Urothelium cell line (cell line): ENCODE results near the gene CLEC4M.
"Not testable (repeated sequence)": the region's sequence is repeated elsewhere in the genome, so short reads cannot be mapped to it uniquely, and the experiment has no call there.

Experiments
- DNase-seq: peaks from one replicate; pipeline ENCODE4 v3.0.0; 2011; ENCODE audit warnings: low spot score, mixed read lengths
- FAIRE-seq: peaks from 2 replicates; lab custom pipeline; 2011; peaks lifted over from hg19 to GRCh38; lab: Jason Lieb, UNC

CLEC4M gene

DNA sequence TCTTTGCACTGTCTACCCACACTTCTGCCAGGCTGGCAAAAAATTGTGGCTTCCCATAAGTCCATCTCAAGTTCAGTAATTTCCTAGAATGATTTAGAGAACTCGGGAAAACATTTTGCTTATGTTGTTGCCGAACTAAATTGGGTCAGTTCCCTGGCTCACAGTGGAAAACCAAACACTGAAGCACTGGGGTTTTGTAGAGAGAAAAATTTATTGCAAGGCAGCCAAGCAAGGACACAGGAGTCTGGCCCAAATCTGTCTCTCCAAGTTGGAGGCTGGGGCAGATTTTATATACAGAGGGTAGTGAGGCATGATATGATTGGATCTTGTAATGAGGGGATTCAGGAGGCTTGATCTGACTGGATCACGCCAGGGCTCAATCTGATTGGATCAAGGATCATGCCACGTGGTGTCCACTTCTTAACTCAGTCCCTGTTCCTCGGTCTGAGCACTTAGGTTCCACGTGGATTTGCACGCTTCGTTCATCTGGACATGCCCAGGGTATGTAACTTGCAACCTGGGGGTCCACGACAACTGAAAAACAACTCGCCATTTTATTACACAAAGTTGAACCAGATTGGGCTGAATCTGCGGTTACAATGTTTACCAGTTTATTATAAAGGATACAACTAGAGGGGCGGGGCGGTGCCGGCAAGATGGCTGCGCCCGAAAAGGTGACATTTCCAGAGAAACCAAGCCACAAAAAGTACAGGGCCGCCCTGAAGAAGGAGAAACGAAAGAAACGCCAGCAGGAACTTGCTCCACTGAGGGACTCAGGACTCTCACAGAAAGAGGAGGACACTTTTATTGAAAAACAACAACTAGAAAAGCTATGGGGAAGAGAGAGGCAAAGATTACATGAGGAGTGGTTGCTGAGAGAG, 23.0 kb upstream of the CLEC4M start:
- no peak for FAIRE-seq
- DNase-seq = no peak

DNA sequence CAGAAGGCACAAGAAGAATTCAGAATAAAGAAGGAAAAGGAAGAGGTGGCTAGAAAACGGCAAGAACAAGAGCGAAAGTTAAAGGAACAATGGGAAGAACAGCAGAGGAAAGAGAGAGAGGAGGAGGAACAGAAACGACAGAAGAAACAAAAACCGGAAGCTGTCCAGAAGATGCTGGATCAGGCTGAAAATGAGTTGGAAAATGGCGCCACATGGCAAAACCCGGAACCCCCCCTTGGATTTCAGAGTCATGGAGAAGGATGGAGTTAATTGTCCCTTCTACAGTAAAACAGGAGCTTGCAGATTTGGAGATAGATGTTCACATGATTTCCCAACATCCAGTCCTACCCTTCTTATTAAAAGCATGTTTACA, 22.4 kb upstream of the CLEC4M start:
- no peak for DNase-seq
- no peak for FAIRE-seq

DNA sequence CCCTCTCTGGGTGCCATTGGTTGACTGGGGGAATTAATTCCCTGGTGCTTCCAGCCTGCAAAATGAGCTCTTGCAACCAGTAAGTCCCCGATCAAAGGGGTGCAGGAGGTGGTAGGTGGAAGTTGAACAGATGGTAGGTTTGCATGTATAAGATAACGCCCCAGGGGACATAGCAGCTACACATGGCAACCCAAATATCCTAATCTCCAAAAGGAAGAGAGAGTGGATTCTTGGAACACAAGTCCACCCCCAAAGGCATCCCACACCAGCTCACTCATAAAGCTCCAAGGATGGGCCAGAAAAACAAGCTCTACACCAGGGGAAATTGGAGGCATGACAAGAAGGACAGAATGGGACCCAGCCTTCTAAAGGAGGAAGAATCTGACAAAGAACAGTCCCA, 20.5 kb upstream of the CLEC4M start:
- no peak for DNase-seq
- FAIRE-seq = no peak

DNA sequence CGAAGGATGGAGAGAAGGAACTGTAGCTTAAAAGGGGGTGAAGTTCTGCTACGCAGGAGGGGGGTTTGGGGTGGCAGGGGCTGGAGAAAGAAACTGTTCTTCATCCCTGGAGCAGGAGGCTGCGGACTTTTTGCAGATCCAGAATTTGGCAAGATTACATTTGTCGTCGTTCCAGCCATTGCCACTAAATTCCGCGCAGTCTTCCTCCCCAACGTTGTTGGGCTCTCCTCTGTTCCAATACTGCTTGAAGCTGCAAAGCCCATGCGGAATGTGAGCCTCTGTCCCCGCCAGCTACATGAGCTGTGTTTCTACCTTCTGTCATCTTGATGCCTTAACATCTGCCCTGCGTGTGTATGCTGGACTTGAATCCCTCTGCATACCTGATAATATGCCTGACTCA, 20.1 kb upstream of the CLEC4M start:
- FAIRE-seq (no peak), DNase-seq (no peak)

DNA sequence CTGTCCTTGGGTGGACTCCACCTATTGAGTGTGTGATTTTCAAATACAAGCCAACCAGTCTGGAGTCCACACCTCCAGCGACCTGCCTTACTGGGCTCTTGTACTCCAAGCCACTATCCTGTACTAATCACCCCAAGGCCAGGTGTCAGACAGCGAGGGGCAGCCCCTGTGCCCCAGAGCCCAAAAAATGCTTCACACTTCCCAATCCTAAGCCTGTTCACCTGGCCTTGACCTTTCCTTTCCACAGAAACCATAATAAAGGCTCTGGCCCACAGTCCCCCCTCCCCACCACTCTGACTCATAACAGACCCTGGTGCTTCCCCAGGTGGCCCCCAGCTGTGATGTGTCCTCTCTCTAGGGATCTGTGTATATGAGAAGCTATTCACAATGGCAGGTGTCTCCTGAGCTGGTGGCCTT, 19.6 kb upstream of the CLEC4M start:
- FAIRE-seq = no peak
- no peak for DNase-seq

DNA sequence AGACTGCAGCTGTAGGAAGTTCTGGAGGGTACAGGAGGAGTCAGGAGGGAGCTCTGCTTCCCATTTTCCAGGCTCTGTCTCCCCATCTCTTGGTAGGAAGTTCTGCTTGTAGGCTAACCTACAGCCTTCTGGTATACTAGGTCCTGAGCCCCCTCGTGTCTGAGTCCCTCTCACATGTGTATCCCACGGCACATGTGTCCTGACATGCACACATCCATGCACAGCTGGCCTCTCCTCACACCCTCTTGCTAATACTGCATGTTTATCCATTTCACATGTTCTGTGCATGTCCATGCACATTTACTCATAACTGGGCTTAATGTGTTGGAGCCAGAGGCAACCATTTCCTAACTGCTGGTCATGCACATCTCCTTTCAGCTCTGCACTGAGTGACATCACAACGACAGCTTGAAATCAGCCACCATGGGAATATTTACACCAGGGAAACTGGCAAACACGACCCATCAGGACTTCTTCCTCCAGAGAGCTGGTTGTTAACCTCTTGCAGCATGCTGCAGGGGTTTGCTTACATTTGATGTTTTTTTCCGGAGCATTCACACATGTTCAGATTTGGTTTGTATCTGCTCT, 18.8 kb upstream of the CLEC4M start:
- no peak for DNase-seq
- no peak for FAIRE-seq

DNA sequence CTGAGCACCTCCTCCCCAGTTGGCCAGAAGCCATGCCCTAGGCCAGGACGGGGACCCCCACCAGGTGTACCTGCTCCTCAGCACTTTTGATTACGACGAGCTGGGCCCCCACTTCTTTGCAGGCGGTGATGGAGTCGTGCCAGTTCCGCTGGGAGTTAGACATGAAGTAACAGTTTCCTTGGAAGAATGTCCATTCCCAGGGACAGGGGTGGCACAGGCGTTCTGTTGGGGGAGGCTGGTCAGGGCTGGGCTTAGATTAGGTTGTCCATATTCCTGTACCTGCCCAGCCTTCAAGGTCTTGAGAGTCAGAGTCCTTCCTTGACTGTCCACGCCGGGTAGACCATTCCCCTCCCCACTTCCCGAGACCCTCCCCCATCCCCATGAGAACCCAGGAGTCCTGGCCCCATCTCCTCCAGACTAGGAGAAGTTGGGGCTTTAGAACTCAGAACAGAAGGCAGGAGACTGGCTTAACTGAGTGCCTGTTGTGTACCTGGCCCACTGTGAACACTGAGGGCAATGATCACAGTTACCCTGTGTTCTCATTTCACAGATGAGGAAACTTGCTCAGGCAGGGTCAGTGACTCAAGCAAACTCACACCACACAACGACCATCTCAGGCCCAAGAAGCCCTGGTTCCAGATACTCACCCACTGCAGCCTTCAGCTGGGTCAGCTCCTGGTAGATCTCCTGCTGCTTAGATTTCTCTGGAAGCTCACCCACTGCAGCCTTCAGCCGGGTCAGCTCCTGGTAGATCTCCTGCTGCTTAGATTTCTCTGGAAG, 18.0 kb upstream of the CLEC4M start:
- DNase-seq (no peak), FAIRE-seq (no peak)

DNA sequence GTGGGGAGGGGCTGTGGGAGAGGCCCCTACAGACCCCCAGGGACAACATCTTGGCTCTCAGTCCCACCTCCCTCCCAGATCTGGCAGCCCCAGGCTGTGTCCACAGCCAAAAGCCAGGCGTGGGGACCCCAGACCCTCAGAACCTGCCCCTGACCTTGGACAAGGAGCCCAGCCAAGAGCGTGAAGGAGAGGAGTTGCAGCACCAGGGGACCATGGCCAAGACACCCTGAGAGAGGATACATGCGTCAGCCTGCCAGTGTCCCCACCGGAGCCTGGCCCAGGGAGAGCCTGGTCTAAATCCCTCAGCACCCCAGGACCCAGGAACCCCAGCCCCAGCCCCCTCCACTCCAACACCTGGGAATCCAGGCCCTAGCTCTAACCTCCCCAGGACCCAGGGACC, 16.7 kb upstream of the CLEC4M start:
- DNase-seq, FAIRE-seq: not testable (repeated sequence)

DNA sequence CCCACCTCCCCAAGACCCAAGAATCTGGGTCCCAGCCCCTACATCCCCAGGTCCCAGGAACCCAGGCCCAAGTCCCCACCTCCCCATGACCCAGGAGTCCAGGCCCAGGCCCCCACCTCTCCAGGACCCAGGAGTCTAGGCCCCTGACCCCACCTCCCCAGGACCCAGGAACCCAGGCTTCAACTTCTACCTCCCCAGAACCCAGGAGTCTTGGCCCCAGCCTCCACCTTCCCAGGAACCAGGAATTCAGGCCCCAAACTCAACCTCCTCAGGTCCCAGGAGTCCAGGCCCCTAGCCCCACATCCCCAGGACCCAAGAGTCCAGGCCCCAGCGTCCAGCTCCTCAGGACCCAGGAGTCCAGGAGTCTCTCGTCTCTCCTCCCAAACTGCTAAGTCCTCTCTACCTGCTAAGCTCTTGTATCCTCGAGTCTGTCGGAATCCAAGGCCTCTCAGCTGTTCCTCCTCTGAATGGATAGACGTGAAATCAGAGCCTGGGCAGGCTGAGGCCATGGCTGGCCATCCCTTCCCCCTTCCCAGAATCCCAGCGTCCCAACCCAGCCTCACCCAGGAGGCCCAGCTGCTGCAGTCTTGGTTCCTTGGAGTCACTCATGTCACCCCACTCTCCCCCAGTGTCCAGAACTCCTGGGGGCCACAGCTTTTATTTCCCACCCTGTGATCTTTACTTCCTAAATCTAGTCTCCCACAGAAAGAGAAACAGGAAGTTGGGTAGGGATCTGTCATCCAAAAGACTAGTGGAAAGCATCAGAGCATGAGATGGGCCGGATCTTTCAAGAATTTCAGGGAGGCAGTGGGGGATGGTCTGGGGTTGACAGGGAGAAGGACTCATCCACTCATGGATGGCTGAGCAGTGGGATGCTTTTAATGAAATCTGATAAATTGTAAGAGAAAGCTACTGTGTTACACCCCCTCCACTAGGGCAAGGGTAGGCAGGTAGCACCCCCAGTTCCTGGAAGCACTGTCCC, 15.8 kb upstream of the CLEC4M start, which contains the start of gene CD209:
Gene CD209, minus strand, starts transcription at position 632 of the 982 bp plus-strand sequence. Its CDS starts 23 bp downstream, at position 609.
- DNase-seq = no peak
- FAIRE-seq = no peak

DNA sequence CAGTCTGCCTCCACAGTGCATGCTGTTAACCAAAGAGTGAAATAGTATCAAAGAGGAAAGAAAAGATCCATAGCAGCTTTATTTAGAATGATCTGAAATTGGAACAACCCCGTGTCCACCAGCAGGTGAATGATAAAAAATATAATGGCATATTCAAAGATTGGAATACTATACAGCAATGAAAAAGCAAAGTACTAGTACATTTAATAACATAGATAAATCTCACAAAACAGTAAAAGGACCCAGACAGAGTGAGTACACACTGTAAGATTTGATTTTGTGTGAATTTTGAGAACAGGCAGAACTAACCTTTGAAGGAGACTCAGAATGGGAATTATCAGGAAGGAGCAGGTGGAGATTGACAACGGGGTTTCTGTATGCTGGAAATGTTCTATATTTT, 14.9 kb upstream of the CLEC4M start:
- DNase-seq (no peak), FAIRE-seq (no peak)

DNA sequence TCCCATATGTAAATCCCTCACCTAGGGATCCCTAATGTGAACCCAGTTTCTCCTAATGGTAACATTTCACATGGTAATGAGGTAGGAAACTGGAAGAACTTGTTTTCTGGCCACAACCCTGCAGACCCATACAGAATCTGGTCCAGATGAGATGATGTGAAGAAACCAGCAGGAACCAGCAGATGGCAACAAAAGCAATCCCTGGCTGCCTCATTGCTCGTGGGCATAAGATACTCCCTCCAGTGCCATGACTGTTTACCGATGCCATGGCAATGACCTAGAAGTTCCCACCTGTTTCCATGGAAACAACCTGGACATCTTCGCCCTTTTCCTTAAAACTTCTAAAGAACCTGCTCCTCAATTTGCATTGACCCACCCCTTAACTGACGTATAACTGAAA, 14.3 kb upstream of the CLEC4M start:
- FAIRE-seq (no peak), DNase-seq (no peak)

DNA sequence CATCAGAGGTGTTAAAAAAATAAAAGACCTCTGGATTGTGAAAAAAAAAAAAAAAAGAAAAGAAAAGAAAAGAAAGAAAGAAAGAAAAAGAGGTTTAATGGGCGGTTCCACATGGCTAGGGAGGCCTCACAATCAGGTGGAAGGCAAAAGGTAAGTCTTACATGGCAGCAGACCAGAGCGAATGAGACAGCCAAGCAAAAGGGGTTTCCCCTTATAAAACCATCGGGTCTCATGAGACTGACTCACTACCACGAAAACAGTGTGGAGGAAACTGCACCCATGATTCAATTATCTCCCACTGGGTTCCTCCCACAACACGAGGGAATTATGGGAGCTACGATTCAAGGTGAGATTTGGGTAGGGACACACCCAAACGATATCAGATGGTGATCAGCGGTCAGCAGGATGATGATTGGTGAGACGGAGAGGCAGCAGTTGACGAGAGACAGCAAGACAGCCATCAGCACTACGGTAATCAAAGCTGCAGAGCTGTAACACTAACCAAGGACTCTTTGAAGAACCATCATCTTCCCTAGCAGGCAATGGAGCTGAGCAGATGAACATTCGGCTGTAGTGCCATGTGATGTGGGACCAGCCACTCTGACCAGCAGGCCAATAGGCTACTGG, 11.8 kb upstream of the CLEC4M start:
- no peak for FAIRE-seq
- DNase-seq = no peak

DNA sequence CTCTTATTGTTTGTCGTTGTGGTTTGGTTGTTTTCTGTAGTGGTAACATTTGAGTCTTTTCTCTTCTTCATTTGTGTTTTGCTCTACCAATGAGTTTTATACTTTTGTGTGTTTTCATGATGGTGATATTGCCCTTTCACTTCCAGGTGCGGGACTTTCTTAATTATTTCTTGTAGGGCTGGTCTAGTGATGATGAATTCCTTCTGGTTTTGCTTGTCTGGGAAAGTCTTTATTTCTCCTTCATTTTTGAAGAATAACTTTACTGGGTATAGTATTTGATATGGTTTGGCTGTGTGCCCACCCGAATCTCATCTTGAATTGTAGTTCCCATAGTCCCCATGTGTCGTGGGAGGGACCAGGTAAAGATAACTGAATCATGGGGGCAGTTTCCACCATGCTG, 6.8 kb upstream of the CLEC4M start:
- FAIRE-seq = no peak
- DNase-seq = no peak

DNA sequence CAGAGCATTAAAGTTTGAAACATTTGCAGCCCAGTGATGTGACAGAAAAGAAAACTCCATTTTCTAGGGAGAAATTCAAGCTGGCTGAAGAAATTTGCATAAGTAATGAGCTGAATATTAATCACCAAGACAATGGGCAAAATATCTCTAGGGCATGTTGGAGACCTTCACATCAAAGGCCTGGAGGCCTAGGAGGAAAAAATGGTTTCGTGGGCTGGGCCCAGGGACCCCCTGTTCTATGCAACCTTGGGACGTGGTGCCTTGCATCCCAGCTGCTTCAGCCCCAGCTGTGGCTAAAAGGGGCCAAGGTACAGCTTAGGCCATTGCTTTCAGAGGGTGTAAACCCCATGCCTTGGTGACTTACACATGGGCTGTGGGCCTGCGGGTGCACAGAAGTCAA, 5.7 kb upstream of the CLEC4M start:
- no peak for DNase-seq
- no peak for FAIRE-seq

DNA sequence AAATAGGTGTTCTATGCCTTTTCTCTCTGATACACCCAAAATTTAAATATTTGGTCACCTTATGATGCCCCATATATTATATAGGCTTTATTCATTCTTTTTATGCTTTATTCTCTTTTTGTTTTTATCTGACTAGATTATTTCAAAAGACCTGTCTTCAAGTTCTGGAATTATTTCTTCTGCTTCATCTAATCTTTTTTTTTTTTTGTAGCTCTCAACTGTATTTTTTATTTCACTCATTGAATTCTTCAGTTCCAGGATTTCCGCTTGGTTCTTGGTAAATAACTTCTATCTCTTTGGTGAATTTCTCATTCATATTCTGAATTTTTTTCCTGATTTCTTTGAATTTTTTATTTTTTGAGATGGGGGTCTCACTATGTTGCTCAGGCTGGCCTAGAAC, 3.9 kb upstream of the CLEC4M start:
- no peak for DNase-seq
- no peak for FAIRE-seq

DNA sequence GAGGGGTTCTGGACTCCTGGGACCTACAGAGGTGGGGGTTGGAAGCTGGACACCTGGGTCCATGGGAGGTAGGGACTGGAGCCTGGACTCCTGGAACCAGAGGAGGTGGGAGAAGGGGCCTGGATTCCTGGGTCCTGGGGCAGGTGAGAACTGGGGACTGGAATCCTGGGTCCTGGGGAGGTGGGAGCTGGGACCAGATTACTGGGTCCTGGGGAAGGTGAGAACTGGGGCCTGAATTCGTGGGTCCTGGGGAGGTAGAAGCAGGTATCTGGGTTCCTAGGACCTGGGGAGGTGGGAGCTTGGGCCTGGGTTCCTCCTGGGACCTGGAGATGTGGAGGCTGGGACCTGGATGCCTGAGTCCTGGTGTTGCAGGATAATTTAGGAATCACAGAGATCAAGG, 653 bp downstream of the CLEC4M start:
- FAIRE-seq = no peak
- no peak for DNase-seq

DNA sequence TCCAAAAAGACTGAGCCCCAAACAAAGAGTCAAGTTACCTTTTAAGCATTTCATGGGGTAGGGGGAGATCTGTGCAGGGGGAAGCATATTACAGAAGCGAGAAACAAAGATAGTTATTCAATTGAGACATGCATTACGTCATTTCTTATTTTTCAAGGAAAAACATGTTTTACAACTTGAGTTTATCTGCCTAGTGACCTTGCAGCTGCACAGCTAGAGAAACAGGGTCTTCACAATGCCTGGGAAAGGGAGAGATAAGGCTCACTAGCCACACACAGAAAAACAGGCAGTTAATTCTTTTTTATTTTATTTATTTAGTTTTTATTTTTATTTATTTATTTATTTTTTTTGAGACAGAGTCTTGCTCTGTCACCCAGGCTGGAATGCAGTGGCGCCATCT, 1.1 kb downstream of the CLEC4M start:
- FAIRE-seq, DNase-seq: not testable (repeated sequence)

DNA sequence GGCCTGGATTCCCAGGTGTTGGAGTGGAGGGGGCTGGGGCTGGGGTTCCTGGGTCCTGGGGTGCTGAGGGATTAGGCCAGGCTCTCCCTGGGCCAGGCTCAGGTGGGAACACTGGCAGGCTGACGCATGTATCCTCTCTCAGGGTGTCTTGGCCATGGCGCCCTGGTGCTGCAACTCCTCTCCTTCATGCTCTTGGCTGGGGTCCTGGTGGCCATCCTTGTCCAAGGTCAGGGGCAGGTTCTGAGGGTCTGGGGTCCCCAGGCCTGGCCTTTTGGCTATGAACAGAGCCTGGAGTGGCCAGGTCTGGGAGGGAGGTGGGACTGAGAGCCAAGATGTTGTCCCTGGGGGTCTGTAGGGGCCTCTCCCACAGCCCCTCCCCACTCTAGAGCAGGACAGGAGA, 2.0 kb downstream of the CLEC4M start:
- not testable (repeated sequence) for DNase-seq, FAIRE-seq

DNA sequence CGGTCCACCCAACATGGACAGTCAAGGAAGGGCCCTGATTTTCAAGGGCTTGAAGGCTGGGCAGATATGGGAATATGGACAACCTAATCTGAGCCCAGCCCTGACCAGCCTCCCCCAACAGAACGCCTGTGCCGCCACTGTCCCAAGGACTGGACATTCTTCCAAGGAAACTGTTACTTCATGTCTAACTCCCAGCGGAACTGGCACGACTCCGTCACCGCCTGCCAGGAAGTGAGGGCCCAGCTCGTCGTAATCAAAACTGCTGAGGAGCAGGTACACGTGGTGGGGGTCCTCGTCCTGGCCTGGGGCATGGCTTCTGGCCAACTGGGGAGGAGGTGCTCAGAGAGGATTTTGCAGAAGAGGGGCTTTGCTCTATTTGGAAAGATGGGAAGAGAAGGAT, 3.5 kb downstream of the CLEC4M start:
- FAIRE-seq = no peak
- DNase-seq = no peak

DNA sequence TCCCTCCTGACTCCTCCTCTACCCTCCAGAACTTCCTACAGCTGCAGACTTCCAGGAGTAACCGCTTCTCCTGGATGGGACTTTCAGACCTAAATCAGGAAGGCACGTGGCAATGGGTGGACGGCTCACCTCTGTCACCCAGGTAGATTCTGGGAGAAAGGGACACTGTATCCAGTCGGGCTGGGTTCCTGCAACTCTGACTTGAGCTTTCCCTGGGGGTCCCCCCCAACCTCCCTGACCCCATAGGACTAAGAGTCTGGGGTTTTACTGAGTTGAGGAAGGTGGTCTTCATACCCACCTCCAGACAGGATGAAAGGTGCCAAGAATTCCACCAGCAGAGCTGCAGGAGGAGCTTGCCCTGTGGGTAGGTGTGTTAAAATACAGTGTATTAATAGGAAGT, 4.4 kb downstream of the CLEC4M start:
- FAIRE-seq = no peak
- no peak for DNase-seq
